ENCODE results near the gene DNMBP. TPM values are rescaled to one million over a fixed set of nuclear protein-coding genes. Genes with fewer than 3 reads are reported as not detected.

DNMBP gene
- total RNA-seq, 1 experiment from 2014 or later: 60.3 TPM

GRCh38 chr10:100009283-100009792 is 409 bp downstream of the DNMBP start:
- H3K4me3 ChIP-seq (replicated peaks in 1 of 2; ENCODE audit: low read depth in 1 of 2, low read length in 2 of 2): peak overlapping the region; percentile 78 to 93
- H2AFZ ChIP-seq (ENCODE audit: low read depth, low read length, poor library complexity, severe bottlenecking): no peak overlapping the region
- peak overlapping the region; percentile 95 for H3K4me2 ChIP-seq (ENCODE audit: low read length)
- intact Hi-C loops (cut with micrococcal nuclease): loop anchor here (1.0 to 5.0 kb wide), 3 partner anchors 103 to 229 kb away; no protein-coding TSS in a partner anchor
- peak overlapping the region; percentile 84 for H3K9ac ChIP-seq (ENCODE audit: low read length)
- ChIA-PET RAD21 (ENCODE audit: low non-redundant PET in 1 of 2, low total read pairs in 2 of 2, uncharacterized antibody in 2 of 2, unreplicated experiment in 2 of 2) (interaction anchor here (1.0 to 1.9 kb wide), 3 partner anchors 36 to 164 kb away, joined by 3 to 5 read pairs (median 3); no protein-coding TSS in a partner anchor), CTCF (interaction anchor here (0.6 to 6.5 kb wide), 17 partner anchors 8 to 224 kb away, joined by 3 to 26 read pairs (median 5); no protein-coding TSS in a partner anchor), POLR2A (interaction anchor here (1.6 kb wide), 1 partner anchor 11 kb away, joined by 4 read pairs; no protein-coding TSS in a partner anchor)
- BruUV-seq (replicated peaks): no TSS peak
- H3K79me2 ChIP-seq (ENCODE audit: insufficient read depth, low read length): peaks cover 49% of the 10 kb centered on the region
- H3K9me3 ChIP-seq (ENCODE audit: control insufficient read depth in 1 of 2, insufficient read depth in 1 of 2, low read depth in 1 of 2, low read length in 2 of 2): no peaks in the 10 kb centered on the region
- TF ChIP-seq SP1 (IDR thresholded peaks at IDR 0.05; ENCODE audit: low read depth) (no peak), ZFX (IDR thresholded peaks at IDR 0.05) (peak; percentile 98), CTCF (IDR thresholded peaks at IDR 0.05 in 2 of 3, conservative IDR thresholded peaks at IDR 0.05 in 1 of 3; ENCODE audit: borderline replicate concordance in 1 of 3, insufficient read depth in 1 of 3, low read depth in 2 of 3, low read length in 2 of 3) (peak in 2 of 3 experiments; percentile 54 to 68; a peak in 4 of 6 replicates), JUND (IDR thresholded peaks at IDR 0.05) (no peak), SIN3A (IDR thresholded peaks at IDR 0.05; ENCODE audit: low read depth) (no peak)
- H3K9me2 ChIP-seq (ENCODE audit: insufficient read depth): no peaks in the 10 kb centered on the region
- no peak for DNase-seq (ENCODE audit: low read depth, low spot score)
- no peaks in the 10 kb centered on the region for H4K20me1 ChIP-seq (ENCODE audit: insufficient read depth)
- H3K36me3 ChIP-seq (ENCODE audit: control insufficient read depth in 1 of 2, insufficient read depth in 2 of 2, low read length in 2 of 2): no peaks in the 10 kb centered on the region
- peaks cover 34 to 53% of the 10 kb centered on the region in 2 experiments for H3K4me1 ChIP-seq (ENCODE audit: control insufficient read depth in 1 of 2, insufficient read depth in 2 of 2, low read length in 2 of 2)
- no peaks in the 10 kb centered on the region for H3K27me3 ChIP-seq (ENCODE audit: insufficient read depth, low read length)
- ATAC-seq: peak; percentile 61
- peak overlapping the region; percentile 98 for H3K27ac ChIP-seq (ENCODE audit: low read depth, low read length)

GRCh38 chr10:100008708-100009282 is 952 bp downstream of the DNMBP start:
- Histone ChIP-seq H3K4me3 (replicated peaks in 1 of 2; ENCODE audit: low read depth in 1 of 2, low read length in 2 of 2) (peak overlapping the region; percentile 78 to 93), H4K20me1 (ENCODE audit: insufficient read depth) (no peaks in the 10 kb centered on the region), H2AFZ (ENCODE audit: low read depth, low read length, poor library complexity, severe bottlenecking) (no peak overlapping the region), H3K9me2 (ENCODE audit: insufficient read depth) (no peaks in the 10 kb centered on the region), H3K27me3 (ENCODE audit: insufficient read depth, low read length) (no peaks in the 10 kb centered on the region), H3K4me2 (ENCODE audit: low read length) (peak overlapping the region; percentile 95), H3K36me3 (ENCODE audit: control insufficient read depth in 1 of 2, insufficient read depth in 2 of 2, low read length in 2 of 2) (no peaks in the 10 kb centered on the region), H3K79me2 (ENCODE audit: insufficient read depth, low read length) (peaks cover 55% of the 10 kb centered on the region), H3K9ac (ENCODE audit: low read length) (peak overlapping the region; percentile 84), H3K4me1 (ENCODE audit: control insufficient read depth in 1 of 2, insufficient read depth in 2 of 2, low read length in 2 of 2) (peaks cover 40 to 59% of the 10 kb centered on the region in 2 experiments), H3K9me3 (ENCODE audit: control insufficient read depth in 1 of 2, insufficient read depth in 1 of 2, low read depth in 1 of 2, low read length in 2 of 2) (no peaks in the 10 kb centered on the region), H3K27ac (ENCODE audit: low read depth, low read length) (peak overlapping the region; percentile 98)
- DNase-seq (ENCODE audit: low read depth, low spot score): no peak
- CTCF ChIA-PET: interaction anchor here (1.0 to 6.5 kb wide), 12 partner anchors 8 to 223 kb away, joined by 3 to 26 read pairs (median 5); no protein-coding TSS in a partner anchor
- no peak for ATAC-seq
- no TSS peak for BruUV-seq (replicated peaks)
- RAD21 ChIA-PET (ENCODE audit: low non-redundant PET in 1 of 2, low total read pairs in 2 of 2, uncharacterized antibody in 2 of 2, unreplicated experiment in 2 of 2): interaction anchor here (1.8 to 1.9 kb wide), 2 partner anchors 36 to 37 kb away, joined by 3 to 5 read pairs; no protein-coding TSS in a partner anchor
- POLR2A ChIA-PET: interaction anchor here (1.6 kb wide), 1 partner anchor 10 kb away, joined by 4 read pairs; no protein-coding TSS in a partner anchor
- intact Hi-C loops (cut with micrococcal nuclease): loop anchor here (1.0 to 5.0 kb wide), 3 partner anchors 102 to 228 kb away; no protein-coding TSS in a partner anchor
- TF ChIP-seq EZH2 (IDR thresholded peaks at IDR 0.05) (no peak), MAX (IDR thresholded peaks at IDR 0.05) (no peak), ZFX (IDR thresholded peaks at IDR 0.05) (no peak), RAD21 (IDR thresholded peaks at IDR 0.05; ENCODE audit: low read depth) (no peak), CBX3 (IDR thresholded peaks at IDR 0.05; ENCODE audit: low read depth) (no peak), JUND (IDR thresholded peaks at IDR 0.05) (no peak), ZBTB33 (IDR thresholded peaks at IDR 0.05; ENCODE audit: extremely low read depth, insufficient replicate concordance, low read length) (no peak), EGR1 (IDR thresholded peaks at IDR 0.05; ENCODE audit: low read depth) (no peak), POLR2AphosphoS5 (IDR thresholded peaks at IDR 0.05; ENCODE audit: low read depth, low read length) (no peak), CEBPB (IDR thresholded peaks at IDR 0.05; ENCODE audit: low read depth) (no peak), YY1 (IDR thresholded peaks at IDR 0.05; ENCODE audit: extremely low read depth, insufficient replicate concordance, low read depth, low read length) (no peak), ZNF274 (IDR thresholded peaks at IDR 0.05; ENCODE audit: low read depth, low read length) (no peak)
